GM18870 (cell line): Measurements from ENCODE around the gene GPRIN1.

ENCODE experiments used
- ATAC-seq: cut with Tn5 transposase; IDR thresholded peaks from one replicate; pipeline ENCODE4 v1.9.1; 2021; ENCODE audit warnings: moderate library complexity; ENCODE audit not compliant: unreplicated experiment

The GPRIN1 gene

DNA sequence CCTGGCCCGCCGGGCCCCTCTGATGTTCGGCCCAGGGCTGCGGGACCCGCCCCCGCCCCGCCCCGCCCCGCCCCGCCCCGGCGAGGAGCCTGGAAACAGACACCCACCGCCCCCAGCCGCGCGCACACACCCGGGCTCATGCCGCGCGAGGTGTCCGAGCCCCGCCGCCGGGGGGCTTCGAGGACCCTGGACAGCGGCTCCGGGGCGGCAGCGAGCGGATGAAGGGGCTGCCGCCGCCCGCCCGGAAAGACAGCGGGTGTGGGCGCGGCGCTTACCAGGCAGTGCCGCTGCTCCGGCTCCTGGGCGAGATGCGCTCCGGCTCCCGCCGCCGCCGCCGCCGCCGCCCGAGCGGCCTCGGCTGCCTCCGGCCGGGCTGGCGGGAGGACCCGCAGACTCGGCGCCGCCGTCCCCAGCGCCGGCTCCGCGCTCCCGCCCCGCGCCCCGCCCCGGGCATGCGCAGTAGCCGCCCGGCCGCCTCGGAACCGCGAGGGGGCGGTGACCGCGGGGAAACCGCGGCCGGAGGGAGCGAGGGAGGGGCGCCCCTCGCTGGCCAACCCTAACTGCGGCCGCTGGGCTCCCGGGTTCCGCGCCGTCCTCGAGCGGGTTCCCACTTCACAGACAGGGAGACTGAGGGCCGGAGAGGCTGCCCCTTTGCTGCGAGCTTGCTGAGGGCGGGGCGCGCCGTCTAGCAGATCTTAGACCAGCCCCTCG is at the start of gene GPRIN1:
Gene GPRIN1 (minus strand): TSS at position 433 of the 711 bp plus-strand sequence. CDS start 10,322 bp downstream, outside the sequence.
- no peak for ATAC-seq

GRCh38 chr5:176659512-176659839 is 49.5 kb upstream of the GPRIN1 start:
- ATAC-seq = no peak

DNA sequence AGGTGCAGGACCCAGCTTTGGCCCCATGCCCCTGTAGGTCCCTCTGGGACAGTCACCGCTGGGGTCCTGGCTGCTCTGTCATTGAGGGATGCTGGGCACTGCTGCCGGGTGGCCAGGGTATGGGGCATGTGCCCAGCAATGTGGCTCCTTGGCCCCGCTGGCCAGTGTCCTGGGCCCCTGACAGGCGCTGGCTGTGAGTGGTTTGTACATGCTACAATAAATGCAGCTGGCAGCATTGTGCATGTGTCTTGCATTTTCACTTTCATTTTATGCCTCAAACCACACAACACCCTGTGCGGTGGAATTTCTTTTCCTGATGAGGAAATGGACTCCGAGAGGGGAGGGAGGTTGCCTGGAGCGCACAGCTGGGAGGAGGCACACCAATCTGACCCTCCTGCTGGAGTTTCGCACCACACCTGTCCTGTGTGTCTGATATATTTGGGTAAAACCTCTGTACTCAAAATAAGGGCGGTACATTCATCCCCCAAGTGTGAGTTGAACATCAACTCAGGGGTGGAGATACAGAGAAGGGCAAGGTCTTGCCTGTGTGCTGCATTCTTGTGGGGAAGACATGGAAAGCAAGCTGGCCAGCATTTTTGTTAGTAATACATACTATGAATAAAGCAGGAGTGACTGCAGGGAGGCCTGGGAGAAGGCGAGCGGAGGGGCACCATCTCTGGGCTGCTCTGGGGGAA is 49.0 kb upstream of the GPRIN1 start:
- no peak for ATAC-seq

- no peak for ATAC-seq
Measured at GRCh38 chr5:176658007-176658599, 48.1 kb upstream of the GPRIN1 start.

DNA sequence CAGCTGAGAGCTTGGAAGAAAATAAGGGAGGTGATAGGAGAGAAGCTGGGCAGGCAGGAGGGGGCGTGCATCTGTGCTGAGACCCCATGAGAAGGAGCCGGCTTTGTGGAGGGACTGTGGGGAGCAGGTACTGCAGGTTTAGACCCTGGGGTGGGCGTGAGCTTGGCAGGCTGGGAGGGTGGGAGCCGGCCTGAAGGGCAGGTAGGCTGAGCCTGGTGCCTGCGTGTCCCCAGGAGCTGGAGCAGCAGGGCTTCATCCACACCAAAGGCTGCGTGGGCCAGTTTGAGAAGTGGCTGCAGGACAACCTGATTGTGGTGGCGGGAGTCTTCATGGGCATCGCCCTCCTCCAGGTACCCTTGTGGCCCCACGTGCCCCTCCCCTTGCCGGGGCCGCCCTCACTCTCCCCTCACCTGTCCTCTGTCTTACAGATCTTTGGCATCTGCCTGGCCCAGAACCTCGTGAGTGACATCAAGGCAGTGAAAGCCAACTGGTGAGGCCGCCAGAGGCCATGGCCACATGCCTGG is 46.6 kb upstream of the GPRIN1 start:
- no peak for ATAC-seq

- ATAC-seq = no peak
Measured at GRCh38 chr5:176654856-176655255, 44.9 kb upstream of the GPRIN1 start.

DNA sequence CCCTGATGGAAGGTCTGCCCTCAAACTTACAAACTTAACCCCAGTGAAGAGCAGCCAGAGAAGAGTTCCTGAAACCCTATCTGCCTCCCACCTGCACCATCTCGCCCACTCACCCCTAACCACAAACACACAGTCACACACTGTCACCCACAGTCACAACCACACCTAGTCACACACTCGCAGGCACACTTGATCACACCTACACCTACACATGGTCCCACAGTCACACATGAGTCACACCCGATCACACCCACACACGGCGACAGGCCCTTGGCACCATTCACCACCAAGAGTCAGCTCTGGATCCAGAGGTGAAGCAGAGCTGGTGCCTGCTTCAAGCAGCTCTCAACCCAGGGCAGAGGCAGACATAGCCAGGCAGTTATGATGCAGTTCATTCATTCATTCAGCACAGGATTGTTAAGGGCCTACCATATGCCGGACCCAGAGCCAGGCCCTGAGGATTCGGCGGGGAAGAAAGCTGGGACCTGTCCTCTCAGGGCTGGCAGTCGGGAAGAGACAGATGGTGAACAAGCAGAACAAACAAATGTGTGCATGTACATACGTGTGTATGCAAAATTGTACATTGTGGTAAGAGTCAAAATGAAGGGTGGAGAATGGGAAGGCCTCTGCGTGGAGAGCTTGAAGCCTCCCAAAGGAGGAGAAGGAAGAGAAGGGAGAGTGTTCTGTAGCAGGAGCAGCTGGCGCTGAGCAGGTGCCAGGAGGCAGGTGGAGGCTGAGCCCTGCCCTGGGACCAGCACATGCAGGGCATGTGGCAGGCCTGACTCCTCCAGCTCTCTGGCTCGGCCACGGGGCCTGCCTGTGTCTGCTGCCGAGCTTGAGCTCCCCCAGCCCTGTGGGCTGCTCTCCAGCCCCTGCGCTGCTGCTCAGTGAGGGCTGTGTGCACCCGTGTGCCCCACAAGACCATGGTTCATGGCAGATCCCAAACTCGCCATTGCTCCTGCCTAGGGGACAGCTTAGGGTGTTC is 43.7 kb upstream of the GPRIN1 start:
- ATAC-seq = no peak

DNA sequence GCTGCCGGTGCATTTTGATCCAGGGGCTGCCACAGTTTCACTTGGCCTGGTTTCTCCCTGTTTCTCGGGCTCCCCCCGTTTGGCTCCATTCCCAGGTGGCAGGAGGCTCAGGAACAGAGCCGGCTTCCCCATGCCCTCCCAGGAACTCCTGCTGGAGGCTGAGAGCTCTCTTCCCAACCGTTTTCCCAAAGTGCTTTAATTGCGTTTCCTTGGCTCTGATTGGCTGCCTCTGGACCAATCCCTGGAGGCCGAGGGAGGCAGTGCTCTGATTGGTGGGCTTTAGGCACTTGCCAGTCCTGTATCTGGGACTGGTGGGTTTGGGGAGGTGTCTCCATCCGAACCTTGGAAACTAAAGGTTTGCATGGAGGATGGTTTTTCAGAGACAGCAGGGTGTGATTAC is 42.2 kb upstream of the GPRIN1 start:
- ATAC-seq = no peak

GRCh38 chr5:176651472-176651980 is 41.6 kb upstream of the GPRIN1 start:
- ATAC-seq = no peak

DNA sequence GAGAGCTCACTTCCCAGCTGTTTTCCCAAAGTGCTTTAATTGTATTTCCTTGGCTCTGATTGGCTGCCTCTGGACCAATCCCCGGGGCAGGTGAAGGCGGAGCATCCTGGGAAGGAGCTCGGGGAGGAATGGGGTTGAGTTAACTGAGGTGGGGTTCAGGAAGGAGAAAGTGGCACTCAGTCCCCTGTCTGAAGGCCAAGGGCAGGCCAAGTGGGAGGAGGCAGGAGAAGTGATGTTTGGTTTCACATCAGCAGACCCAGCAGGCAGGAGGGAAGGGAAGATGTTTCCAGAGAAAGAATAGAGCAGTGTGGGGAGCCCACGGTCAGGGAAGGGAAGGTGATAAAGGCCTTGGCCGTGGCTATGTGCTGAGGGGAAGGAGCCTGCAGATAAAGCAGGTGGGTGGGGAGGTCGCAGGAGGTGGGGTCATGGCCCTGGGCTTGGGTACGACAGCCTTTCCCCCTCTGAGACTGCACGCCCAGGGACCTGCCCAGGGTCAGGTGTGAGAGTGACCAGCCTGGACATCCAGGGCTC is 40.5 kb upstream of the GPRIN1 start:
- ATAC-seq = no peak

DNA sequence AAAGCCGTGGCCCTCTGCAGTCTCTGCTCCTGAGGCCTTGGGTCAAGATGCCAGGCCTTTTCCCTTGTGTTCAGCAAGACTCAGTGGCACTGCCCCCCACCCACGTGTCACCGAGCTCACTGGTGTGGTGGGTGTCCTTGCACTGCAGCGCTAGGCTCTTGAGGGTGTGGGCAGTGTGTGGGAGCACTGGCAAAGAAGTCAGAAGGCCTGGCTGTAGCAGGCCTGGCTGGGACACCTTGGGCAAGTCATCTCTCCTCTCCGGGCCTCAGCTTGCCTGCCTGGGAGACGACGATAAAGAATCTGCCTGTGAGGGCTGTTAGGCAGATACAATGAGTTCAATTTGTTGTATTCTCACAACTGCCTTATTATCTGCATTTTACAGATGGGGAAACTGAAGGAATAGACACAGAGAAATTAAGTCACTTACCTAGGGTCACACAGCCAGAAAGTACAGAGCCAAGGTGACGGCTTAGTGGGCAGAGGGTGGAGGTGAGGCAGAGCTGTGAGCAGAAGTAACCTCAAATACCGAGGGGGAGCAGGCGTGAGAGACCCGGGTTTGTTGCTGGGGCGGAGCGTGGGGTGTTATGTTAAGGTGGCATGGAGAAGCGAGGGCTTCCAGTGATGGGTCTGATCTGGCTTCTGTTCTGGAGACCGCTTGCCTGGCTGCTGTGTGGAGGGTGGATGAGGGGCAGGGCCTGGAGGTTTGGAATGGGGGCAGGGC is 38.7 kb upstream of the GPRIN1 start:
- no peak for ATAC-seq

DNA sequence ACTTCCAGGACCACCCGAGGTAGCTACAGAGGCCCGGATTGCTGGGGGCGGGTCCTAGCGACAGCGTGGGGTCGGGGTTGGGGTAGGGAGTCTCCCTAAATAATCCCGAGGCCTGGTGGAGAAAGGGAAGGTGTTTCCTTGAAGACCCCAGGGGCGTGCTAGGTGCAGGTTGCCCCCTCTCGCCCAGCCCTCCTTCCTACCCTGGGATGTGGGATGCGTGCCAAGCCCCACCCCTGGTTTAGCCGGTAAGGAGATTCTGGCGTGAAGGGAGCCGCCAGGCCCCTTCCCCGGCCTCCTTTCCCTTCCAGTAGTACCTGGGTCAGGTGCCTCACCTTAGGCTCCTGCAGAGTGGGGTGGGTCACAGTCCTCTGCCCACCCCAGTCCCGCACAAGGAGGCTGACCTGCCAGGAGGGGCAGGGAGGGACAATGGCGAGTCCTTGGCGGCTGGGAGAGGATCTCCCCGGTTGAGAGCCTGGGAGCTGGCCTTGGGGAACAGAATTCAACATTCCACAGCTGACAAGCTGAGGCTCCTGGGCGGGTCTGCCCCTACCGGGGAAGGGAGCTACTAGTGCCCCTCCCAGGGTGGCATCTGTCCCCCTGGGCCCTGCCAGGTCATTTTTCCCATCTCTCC is 38.0 kb upstream of the GPRIN1 start:
- ATAC-seq = no peak

- peak; percentile 87 for ATAC-seq
Measured at GRCh38 chr5:176647030-176647842, 37.3 kb upstream of the GPRIN1 start, which contains the start of gene TSPAN17. TSPAN17 (plus strand) TSS chr5:176647484; CDS start chr5:176647616, 132 bp downstream.

- peak; percentile 27 for ATAC-seq
Measured at GRCh38 chr5:176646707-176647029, 36.7 kb upstream of the GPRIN1 start.

- no peak for ATAC-seq
Measured at GRCh38 chr5:176646049-176646706, 36.2 kb upstream of the GPRIN1 start.

GRCh38 chr5:176644878-176645670 is 35.1 kb upstream of the GPRIN1 start:
- ATAC-seq = no peak

DNA sequence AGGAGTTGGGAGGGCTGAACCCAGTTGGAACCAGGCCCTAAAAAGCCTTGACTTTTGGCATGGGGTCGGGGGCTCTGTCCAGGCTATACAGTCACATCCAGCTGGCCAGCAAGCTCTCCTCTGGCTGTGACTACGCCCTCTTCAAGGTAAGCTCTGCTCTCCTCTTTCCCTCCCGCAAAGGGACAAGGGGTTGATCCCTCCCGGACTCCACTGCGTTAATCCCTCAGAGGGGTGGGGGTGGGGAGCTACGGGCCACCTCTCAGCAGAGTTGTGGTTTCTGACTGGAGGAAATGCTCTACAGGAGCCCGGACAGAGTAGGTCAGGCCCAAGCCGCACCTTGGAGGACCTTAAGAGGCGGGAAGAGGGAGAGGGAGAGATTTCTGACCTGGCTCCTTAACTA is 34.3 kb upstream of the GPRIN1 start:
- ATAC-seq = no peak
